ENCODE measurements around the gene RPS25. TPM values are rescaled to one million over a fixed set of nuclear protein-coding genes. Genes with fewer than 3 reads are reported as not detected.

The RPS25 gene
- polyA plus RNA-seq (2013), result 1,849 and 1,855 TPM in 2 replicates

DNA sequence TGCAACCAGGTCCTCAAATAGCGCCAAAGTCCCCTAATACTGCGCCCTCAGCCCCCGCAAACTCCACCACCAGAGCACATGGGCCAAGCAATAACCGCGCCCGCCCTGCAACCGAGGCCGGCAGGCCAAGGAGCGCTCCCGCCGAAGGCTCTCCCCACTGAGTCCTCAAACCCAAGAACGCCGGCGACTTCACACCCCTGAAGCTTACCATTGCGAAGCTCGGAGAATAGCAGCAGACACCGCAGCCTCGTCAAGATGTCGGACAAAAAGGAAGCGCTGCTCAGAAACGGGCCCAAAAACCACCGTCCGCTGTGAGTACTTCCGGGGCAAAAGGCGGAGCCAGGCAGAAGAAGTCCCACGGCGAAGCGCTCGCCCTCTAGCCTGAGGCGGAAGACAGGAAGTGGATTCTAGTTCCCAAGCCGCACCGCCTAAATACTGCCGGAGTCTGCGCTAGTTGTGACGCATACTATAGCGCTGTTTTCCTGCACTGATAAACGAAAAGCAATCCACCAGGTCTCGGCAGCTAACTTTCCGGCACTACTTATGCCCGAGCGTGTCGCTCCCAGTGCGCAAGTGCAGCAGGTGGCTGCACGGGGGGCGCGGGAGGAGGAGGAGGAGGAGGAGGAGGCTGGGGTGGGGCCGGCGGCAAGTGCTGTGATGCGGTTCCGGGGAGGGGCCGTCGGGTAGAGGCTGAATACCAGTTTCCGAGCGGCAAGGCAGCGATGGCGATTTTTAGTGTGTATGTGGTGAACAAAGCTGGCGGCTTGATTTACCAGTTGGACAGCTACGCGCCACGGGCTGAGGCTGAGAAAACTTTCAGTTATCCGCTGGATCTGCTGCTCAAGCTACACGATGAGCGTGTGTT lies at the start of gene RPS25, which contains the start of gene TRAPPC4:
Gene RPS25, minus strand, starts transcription at position 270 of the 865 bp plus-strand sequence. Its CDS starts 59 bp downstream, at position 211.
Gene TRAPPC4, plus strand, starts transcription at position 693 of the 865 bp plus-strand sequence. Its CDS starts 30 bp downstream, at position 723.
- peak within 1 kb of the TSS; percentile 92 for H4K91ac ChIP-seq (ENCODE audit: low read depth, low read length)
- no CpG with 5 or more reads among the region's 63 CpGs for WGBS (ENCODE audit: extremely low coverage, insufficient coverage, insufficient read length)
- no peaks in the 10 kb centered on the region for H3K27me3 ChIP-seq (ENCODE audit: insufficient read depth, low read length)
- H2BK12ac ChIP-seq (ENCODE audit: low read length), result no peak within 1 kb of the TSS
- no peak within 1 kb of the TSS for H3K23ac ChIP-seq (ENCODE audit: low read length)
- H3K79me2 ChIP-seq (ENCODE audit: control insufficient read depth, insufficient read depth, low read length, poor library complexity), result peaks cover 11% of the 10 kb centered on the region
- H3K9me3 ChIP-seq (ENCODE audit: insufficient read depth, low read depth, low read length), result peaks cover 2% of the 10 kb centered on the region
- peak within 1 kb of the TSS; percentile 86 for H3K14ac ChIP-seq (ENCODE audit: low read length)
- peaks cover 0 to 5% of the 10 kb centered on the region in 2 experiments for H3K4me1 ChIP-seq (ENCODE audit: control insufficient read depth in 1 of 2, insufficient read depth in 2 of 2, low read length in 2 of 2)
- H3K4me2 ChIP-seq (ENCODE audit: low read length), result peak within 1 kb of the TSS; percentile 88
- H2BK120ac ChIP-seq (ENCODE audit: insufficient read depth, low read length, poor library complexity), result peak within 1 kb of the TSS; percentile 82
- peak within 1 kb of the TSS; percentile 97 for H3K4me3 ChIP-seq (ENCODE audit: low read depth, low read length)
- peak within 1 kb of the TSS; percentile 90 for H4K8ac ChIP-seq (ENCODE audit: low read depth, low read length)
- peak within 1 kb of the TSS; percentile 85 for H2AFZ ChIP-seq (ENCODE audit: insufficient read depth, low read length, poor library complexity)
- H3K79me1 ChIP-seq (ENCODE audit: low read length), result peaks cover 8% of the 10 kb centered on the region
- H3K9ac ChIP-seq (ENCODE audit: low read length), result peak within 1 kb of the TSS; percentile 91
- H4K12ac ChIP-seq (ENCODE audit: low read depth, low read length), result peak within 1 kb of the TSS; percentile 73
- peak within 1 kb of the TSS; percentile 55 for H3K18ac ChIP-seq (ENCODE audit: low read length)
- peaks cover 29 to 38% of the 10 kb centered on the region in 2 experiments for H3K36me3 ChIP-seq (ENCODE audit: control insufficient read depth in 1 of 2, insufficient read depth in 2 of 2, low read length in 2 of 2)
- peak; percentile 98 to 99 for DNase-seq
- H3K4ac ChIP-seq (ENCODE audit: low read depth, low read length), result peak within 1 kb of the TSS; percentile 92
- peak within 1 kb of the TSS; percentile 42 for H2BK5ac ChIP-seq (ENCODE audit: low read depth, low read length, poor library complexity)
- H3K27ac ChIP-seq (ENCODE audit: low read depth, low read length), result peak within 1 kb of the TSS; percentile 85
- peak within 1 kb of the TSS; percentile 24 for H2AK5ac ChIP-seq (ENCODE audit: low read length)

DNA sequence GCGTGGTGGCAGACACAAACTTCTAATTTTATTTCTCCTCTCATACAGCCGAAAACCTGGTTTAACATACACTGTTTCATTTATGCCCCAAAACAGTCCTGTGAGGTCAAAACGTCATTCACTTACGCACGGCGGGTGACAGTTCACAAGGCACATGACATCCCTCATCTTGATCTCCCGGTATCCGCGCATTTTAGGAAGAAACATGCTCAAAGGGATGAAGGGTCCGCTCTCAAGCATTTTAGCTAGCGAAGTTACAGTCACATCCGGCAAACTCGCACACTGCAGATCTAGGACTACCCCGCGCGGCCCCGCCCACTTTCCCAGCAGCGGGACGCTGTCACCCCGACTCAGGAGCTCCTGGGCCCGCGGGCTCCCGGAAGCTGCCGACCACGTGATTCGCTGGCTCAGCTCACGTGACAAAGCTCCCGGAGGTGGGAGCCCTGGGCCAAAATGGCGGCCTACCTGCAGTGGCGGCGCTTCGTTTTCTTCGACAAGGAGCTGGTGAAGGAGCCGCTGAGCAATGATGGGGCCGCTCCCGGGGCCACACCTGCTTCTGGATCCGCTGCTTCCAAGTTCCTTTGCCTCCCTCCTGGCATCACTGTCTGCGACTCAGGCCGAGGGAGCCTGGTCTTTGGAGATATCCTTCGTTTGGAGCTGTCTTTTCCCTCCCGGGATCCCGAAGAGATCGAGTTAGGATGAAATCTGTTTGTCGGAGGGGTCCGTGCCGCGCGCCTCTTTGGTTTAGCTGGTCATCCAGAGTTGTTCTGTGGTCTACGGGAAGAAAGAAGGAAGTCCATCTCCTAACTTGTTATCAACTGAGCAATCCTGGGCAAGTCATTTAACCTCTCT lies 49.5 kb upstream of the RPS25 start, which contains the start of gene VPS11:
Gene VPS11, plus strand, starts transcription at position 448 of the 852 bp plus-strand sequence. Its CDS starts 6 bp downstream, at position 454.
- Histone ChIP-seq H3K9me3 (ENCODE audit: insufficient read depth, low read depth, low read length) (no peaks in the 10 kb centered on the region), H2AFZ (ENCODE audit: insufficient read depth, low read length, poor library complexity) (peak within 1 kb of the TSS; percentile 99), H3K79me1 (ENCODE audit: low read length) (peaks cover 5% of the 10 kb centered on the region), H3K18ac (ENCODE audit: low read length) (peak within 1 kb of the TSS; percentile 95), H2AK5ac (ENCODE audit: low read length) (peak within 1 kb of the TSS; percentile 49), H2BK5ac (ENCODE audit: low read depth, low read length, poor library complexity) (peak within 1 kb of the TSS; percentile 89), H3K4me3 (ENCODE audit: low read depth, low read length) (peak within 1 kb of the TSS; percentile 89), H3K9ac (ENCODE audit: low read length) (peak within 1 kb of the TSS; percentile 95), H3K4me1 (ENCODE audit: control insufficient read depth in 1 of 2, insufficient read depth in 2 of 2, low read length in 2 of 2) (peaks cover 0 to 6% of the 10 kb centered on the region in 2 experiments), H3K4ac (ENCODE audit: low read depth, low read length) (peak within 1 kb of the TSS; percentile 97), H4K12ac (ENCODE audit: low read depth, low read length) (peak within 1 kb of the TSS; percentile 99), H3K27ac (ENCODE audit: low read depth, low read length) (peak within 1 kb of the TSS; percentile 62), H3K79me2 (ENCODE audit: control insufficient read depth, insufficient read depth, low read length, poor library complexity) (peaks cover 3% of the 10 kb centered on the region), H3K4me2 (ENCODE audit: low read length) (peak within 1 kb of the TSS; percentile 76), H4K8ac (ENCODE audit: low read depth, low read length) (peak within 1 kb of the TSS; percentile 98), H3K36me3 (ENCODE audit: control insufficient read depth in 1 of 2, insufficient read depth in 2 of 2, low read length in 2 of 2) (peaks cover 10 to 16% of the 10 kb centered on the region in 2 experiments), H4K91ac (ENCODE audit: low read depth, low read length) (peak within 1 kb of the TSS; percentile 98), H3K23ac (ENCODE audit: low read length) (no peak within 1 kb of the TSS), H3K14ac (ENCODE audit: low read length) (peak within 1 kb of the TSS; percentile 99), H3K27me3 (ENCODE audit: insufficient read depth, low read length) (no peaks in the 10 kb centered on the region), H2BK12ac (ENCODE audit: low read length) (no peak within 1 kb of the TSS), H2BK120ac (ENCODE audit: insufficient read depth, low read length, poor library complexity) (peak within 1 kb of the TSS; percentile 93)
- peak; percentile 97 to 98 for DNase-seq
- no CpG with 5 or more reads among the region's 49 CpGs for WGBS (ENCODE audit: extremely low coverage, insufficient coverage, insufficient read length)

DNA sequence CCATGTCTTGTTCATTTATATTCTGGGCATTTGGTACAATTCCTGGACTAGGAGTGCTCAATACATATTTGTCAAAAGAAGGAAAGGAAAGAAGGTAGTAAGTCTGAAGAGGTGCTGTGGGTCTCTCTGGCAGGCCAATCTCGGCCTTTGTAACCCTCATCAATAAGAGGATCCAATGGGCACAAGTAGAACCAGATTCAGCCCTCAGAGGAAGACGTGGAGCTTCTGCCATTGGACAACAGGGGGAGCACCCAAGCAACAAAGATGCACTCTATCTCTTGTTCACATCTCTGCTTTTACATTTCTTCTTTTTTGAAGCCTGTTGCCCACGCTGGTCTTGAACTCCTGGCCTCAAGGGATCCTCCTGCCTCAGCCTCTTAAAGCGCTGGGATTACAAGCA lies 47.2 kb upstream of the RPS25 start:
- no peak overlapping the region for H3K14ac ChIP-seq (ENCODE audit: low read length)
- no peak overlapping the region for H3K4me3 ChIP-seq (ENCODE audit: low read depth, low read length)
- peaks cover 0 to 3% of the 10 kb centered on the region in 2 experiments for H3K36me3 ChIP-seq (ENCODE audit: control insufficient read depth in 1 of 2, insufficient read depth in 2 of 2, low read length in 2 of 2)
- H3K4me2 ChIP-seq (ENCODE audit: low read length), result no peak overlapping the region
- WGBS (ENCODE audit: extremely low coverage, insufficient coverage, insufficient read length), result no CpG with 5 or more reads among the region's 4 CpGs
- H3K23ac ChIP-seq (ENCODE audit: low read length), result no peak overlapping the region
- H2BK12ac ChIP-seq (ENCODE audit: low read length), result no peak overlapping the region
- H3K18ac ChIP-seq (ENCODE audit: low read length), result no peak overlapping the region
- no peak overlapping the region for H2BK5ac ChIP-seq (ENCODE audit: low read depth, low read length, poor library complexity)
- H3K27ac ChIP-seq (ENCODE audit: low read depth, low read length), result no peak overlapping the region
- no peak overlapping the region for H2AFZ ChIP-seq (ENCODE audit: insufficient read depth, low read length, poor library complexity)
- H2AK5ac ChIP-seq (ENCODE audit: low read length), result no peak overlapping the region
- DNase-seq, result peak; percentile 46 to 58
- no peak overlapping the region for H4K8ac ChIP-seq (ENCODE audit: low read depth, low read length)
- H3K79me1 ChIP-seq (ENCODE audit: low read length), result peaks cover 5% of the 10 kb centered on the region
- H4K91ac ChIP-seq (ENCODE audit: low read depth, low read length), result no peak overlapping the region
- H3K4ac ChIP-seq (ENCODE audit: low read depth, low read length), result no peak overlapping the region
- peaks cover 3% of the 10 kb centered on the region for H3K79me2 ChIP-seq (ENCODE audit: control insufficient read depth, insufficient read depth, low read length, poor library complexity)
- H2BK120ac ChIP-seq (ENCODE audit: insufficient read depth, low read length, poor library complexity), result no peak overlapping the region
- H3K4me1 ChIP-seq (ENCODE audit: control insufficient read depth in 1 of 2, insufficient read depth in 2 of 2, low read length in 2 of 2), result peaks cover 0 to 6% of the 10 kb centered on the region in 2 experiments
- no peaks in the 10 kb centered on the region for H3K27me3 ChIP-seq (ENCODE audit: insufficient read depth, low read length)
- H4K12ac ChIP-seq (ENCODE audit: low read depth, low read length), result no peak overlapping the region
- H3K9me3 ChIP-seq (ENCODE audit: insufficient read depth, low read depth, low read length), result no peaks in the 10 kb centered on the region
- no peak overlapping the region for H3K9ac ChIP-seq (ENCODE audit: low read length)

DNA sequence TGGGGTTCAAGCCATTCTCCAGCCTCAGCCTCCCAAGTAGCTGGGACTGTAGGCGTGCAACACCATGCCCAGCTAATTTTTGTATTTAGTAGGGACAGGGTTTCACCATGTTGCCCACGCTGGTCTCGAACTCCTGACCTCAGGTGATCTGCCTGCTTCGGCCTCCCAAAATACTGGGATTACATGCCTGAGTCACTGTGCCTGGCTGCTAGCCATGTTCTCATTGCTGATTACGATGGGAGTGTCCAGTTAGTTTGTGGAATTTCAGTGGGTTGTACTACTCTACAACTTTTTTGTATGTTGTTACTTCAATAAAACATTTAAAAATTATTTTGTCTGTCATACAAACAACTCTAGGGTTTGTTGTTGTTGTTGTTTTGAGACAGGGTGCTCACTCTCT lies 44.6 kb upstream of the RPS25 start:
- no CpG with 5 or more reads among the region's 5 CpGs for WGBS (ENCODE audit: extremely low coverage, insufficient coverage, insufficient read length)
- H2BK12ac ChIP-seq (ENCODE audit: low read length), result no peak overlapping the region

More for the DNA sequence above, 44.6 kb upstream of the RPS25 start:
- DNase-seq, result no peak
- no peak overlapping the region for H3K9ac ChIP-seq (ENCODE audit: low read length)
- no peak overlapping the region for H4K12ac ChIP-seq (ENCODE audit: low read depth, low read length)
- no peak overlapping the region for H2AFZ ChIP-seq (ENCODE audit: insufficient read depth, low read length, poor library complexity)
- no peaks in the 10 kb centered on the region for H3K9me3 ChIP-seq (ENCODE audit: insufficient read depth, low read depth, low read length)
- H3K4me3 ChIP-seq (ENCODE audit: low read depth, low read length), result no peak overlapping the region
- no peak overlapping the region for H2AK5ac ChIP-seq (ENCODE audit: low read length)
- peaks cover 1% of the 10 kb centered on the region for H3K79me2 ChIP-seq (ENCODE audit: control insufficient read depth, insufficient read depth, low read length, poor library complexity)
- no peak overlapping the region for H3K27ac ChIP-seq (ENCODE audit: low read depth, low read length)
- H3K79me1 ChIP-seq (ENCODE audit: low read length), result peaks cover 3% of the 10 kb centered on the region
- H4K8ac ChIP-seq (ENCODE audit: low read depth, low read length), result no peak overlapping the region
- no peak overlapping the region for H3K4ac ChIP-seq (ENCODE audit: low read depth, low read length)
- H4K91ac ChIP-seq (ENCODE audit: low read depth, low read length), result no peak overlapping the region
- no peak overlapping the region for H3K4me2 ChIP-seq (ENCODE audit: low read length)
- H3K4me1 ChIP-seq (ENCODE audit: control insufficient read depth in 1 of 2, insufficient read depth in 2 of 2, low read length in 2 of 2), result peaks cover 3 to 5% of the 10 kb centered on the region in 2 experiments
- no peak overlapping the region for H3K23ac ChIP-seq (ENCODE audit: low read length)
- H2BK120ac ChIP-seq (ENCODE audit: insufficient read depth, low read length, poor library complexity), result no peak overlapping the region
- no peak overlapping the region for H2BK5ac ChIP-seq (ENCODE audit: low read depth, low read length, poor library complexity)
- no peak overlapping the region for H3K14ac ChIP-seq (ENCODE audit: low read length)
- H3K36me3 ChIP-seq (ENCODE audit: control insufficient read depth in 1 of 2, insufficient read depth in 2 of 2, low read length in 2 of 2), result no peaks in the 10 kb centered on the region
- H3K18ac ChIP-seq (ENCODE audit: low read length), result no peak overlapping the region
- no peaks in the 10 kb centered on the region for H3K27me3 ChIP-seq (ENCODE audit: insufficient read depth, low read length)
